SK-N-SH (cell line): ENCODE measurements around the gene PKM. TPM values are rescaled to one million over a fixed set of nuclear protein-coding genes. Genes with fewer than 3 reads are reported as not detected.
A peak's percentile ranks its signal among the peaks of the same experiment; 100 is the strongest.

ENCODE experiments used
- CTCF ChIA-PET: fragments of 300-600, 350-600 bp; formaldehyde crosslinking; extraction: SDS; loops from one replicate; lab custom pipeline; 2021; lab: Yijun Ruan, JAX
- POLR2A ChIA-PET: fragments of 350-600 bp; sonication (Branson Sonifier 250); formaldehyde crosslinking; extraction: SDS; loops from one replicate; lab custom pipeline; 2020; ENCODE audit warnings: antibody characterized with exemption, inconsistent platforms; lab: Yijun Ruan, JAX
- DNase-seq: peaks from one replicate; pipeline ENCODE4 v3.0.0; 2012
- H2AFZ ChIP-seq: fragments of 200-600 bp; sonication (generic); 2 replicates; pipeline ENCODE4 v1.8.1; 2016; ENCODE audit warnings: antibody characterized with exemption, mild to moderate bottlenecking, low read depth
- H3F3A ChIP-seq: fragments of 200-600 bp; sonication (generic); replicated peaks from 2 replicates; pipeline ENCODE3; 2016; ENCODE audit warnings: antibody characterized with exemption, mild to moderate bottlenecking; ENCODE audit not compliant: insufficient read depth
- H3K27ac ChIP-seq, 2 experiments: fragments of 200-500 bp in 1 of 2; fragments of 200-600 bp in 1 of 2; sonication (Bioruptor generic) in 1 of 2; sonication (generic), shearing (Covaris generic) in 1 of 2; 2 replicates each; pipeline versions ENCODE4 v1.5.1 to v1.6.1; 2014 to 2016; ENCODE audit warnings: low read depth in 2 of 2, inconsistent platforms in 1 of 2, low read length in 1 of 2, mild to moderate bottlenecking in 1 of 2, mixed read lengths in 1 of 2
- H3K27me3 ChIP-seq: fragments of 200-600 bp; sonication (generic), shearing (Covaris generic); 2 replicates; pipeline ENCODE4 v1.6.1; 2016; ENCODE audit warnings: mixed run types; ENCODE audit not compliant: insufficient read depth
- H3K36me3 ChIP-seq, 2 experiments: fragments of 200-500 bp in 1 of 2; fragments of 200-600 bp in 1 of 2; sonication (Bioruptor generic) in 1 of 2; sonication (generic) in 1 of 2; replicated peaks in 1 of 2; 2 replicates each; pipeline versions ENCODE3 to v1.5.1; 2014 to 2016; ENCODE audit warnings: low read length in 1 of 2, mild to moderate bottlenecking in 1 of 2; ENCODE audit not compliant: insufficient read depth in 2 of 2, control insufficient read depth in 1 of 2
- H3K4me1 ChIP-seq, 2 experiments: fragments of 200-500 bp in 1 of 2; fragments of 200-600 bp in 1 of 2; sonication (Bioruptor generic) in 1 of 2; sonication (generic), shearing (Covaris generic) in 1 of 2; 2 replicates each; pipeline versions ENCODE4 v1.5.1 to v1.6.1; 2014 to 2016; ENCODE audit warnings: low read depth in 1 of 2, low read length in 1 of 2, mixed run types in 1 of 2; ENCODE audit not compliant: insufficient read depth in 2 of 2, control insufficient read depth in 1 of 2
- H3K4me2 ChIP-seq: fragments of 200-600 bp; sonication (generic), shearing (Covaris generic); 2 replicates; pipeline ENCODE4 v1.6.1; 2017; ENCODE audit warnings: mixed run types
- H3K4me3 ChIP-seq, 2 experiments: fragments of 200-500 bp in 1 of 2; fragments of 200-600 bp in 1 of 2; sonication (Bioruptor generic) in 1 of 2; sonication (generic), shearing (Covaris generic) in 1 of 2; 2 replicates each; pipeline versions ENCODE4 v1.5.1 to v1.8.1; 2014 to 2016; ENCODE audit warnings: low read depth in 2 of 2, inconsistent platforms in 1 of 2, low read length in 1 of 2, mild to moderate bottlenecking in 1 of 2, mixed read lengths in 1 of 2, moderate library complexity in 1 of 2
- H3K79me2 ChIP-seq: fragments of 200-600 bp; sonication (generic); 2 replicates; pipeline ENCODE4 v1.8.1; 2017; ENCODE audit warnings: mild to moderate bottlenecking; ENCODE audit not compliant: insufficient read depth
- H3K9ac ChIP-seq: fragments of 200-600 bp; sonication (generic); 2 replicates; pipeline ENCODE4 v1.6.1; 2017; ENCODE audit warnings: mixed run types
- H3K9me2 ChIP-seq: fragments of 200-600 bp; sonication (generic); 2 replicates; pipeline ENCODE4 v1.6.1; 2017; ENCODE audit warnings: mixed run types
- H3K9me3 ChIP-seq: fragments of 200-600 bp; sonication (generic); 2 replicates; pipeline ENCODE4 v1.6.1; 2017; ENCODE audit warnings: mixed run types, mild to moderate bottlenecking, moderate library complexity
- H4K20me1 ChIP-seq: fragments of 200-600 bp; sonication (generic); 2 replicates; pipeline ENCODE4 v1.6.1; 2017; ENCODE audit warnings: mild to moderate bottlenecking, mixed run types; ENCODE audit not compliant: insufficient read depth
- CHD2 ChIP-seq: fragments of 150-350 bp; IDR thresholded peaks from 2 replicates; pipeline ENCODE4 v1.6.1; 2018; ENCODE audit warnings: low read length; ENCODE audit not compliant: partially characterized antibody
- ELF1 ChIP-seq: IDR thresholded peaks from 2 replicates; pipeline ENCODE4 v1.4.0; 2012
- EZH2phosphoT487 ChIP-seq: fragments of 200-600 bp; sonication (generic); IDR thresholded peaks from 2 replicates; pipeline ENCODE4 v1.6.1; 2017; ENCODE audit warnings: low read depth, mixed run types, mild to moderate bottlenecking, antibody characterized with exemption, moderate library complexity, borderline replicate concordance
- FOXJ3 ChIP-seq: sonication (generic); formaldehyde crosslinking; IDR thresholded peaks from 2 replicates; pipeline ENCODE4 v1.5.1; 2020; ENCODE audit warnings: mild to moderate bottlenecking, missing genetic modification reagents
- FOXM1 ChIP-seq: IDR thresholded peaks from 2 replicates; pipeline ENCODE4 v1.4.0; 2012; ENCODE audit warnings: low read depth, mild to moderate bottlenecking
- GABPA ChIP-seq: IDR thresholded peaks from 2 replicates; pipeline ENCODE4 v1.4.0; 2012; ENCODE audit warnings: low read depth, mild to moderate bottlenecking
- GATA2 ChIP-seq: sonication (generic); formaldehyde crosslinking; IDR thresholded peaks from 2 replicates; pipeline ENCODE4 v1.5.0; 2020; ENCODE audit warnings: mild to moderate bottlenecking, missing genetic modification reagents
- IRF3 ChIP-seq: fragments of 150-350 bp; IDR thresholded peaks from 2 replicates; pipeline ENCODE4 v1.6.1; 2016; ENCODE audit warnings: mild to moderate bottlenecking, low read depth, low read length
- JUND ChIP-seq: IDR thresholded peaks from 2 replicates; pipeline ENCODE4 v1.4.0; 2012
- MEF2A ChIP-seq: IDR thresholded peaks from 2 replicates; pipeline ENCODE4 v1.4.0; 2012; ENCODE audit warnings: low read depth, borderline replicate concordance
- MXI1 ChIP-seq: IDR thresholded peaks from 2 replicates; pipeline ENCODE4 v1.6.1; 2012; ENCODE audit warnings: mild to moderate bottlenecking, low read depth, low read length, improper control_type of control experiment
- RAD21 ChIP-seq: IDR thresholded peaks from 2 replicates; pipeline ENCODE4 v1.6.1; 2012; ENCODE audit warnings: mild to moderate bottlenecking, low read length
- RCOR1 ChIP-seq: fragments of 150-350 bp; IDR thresholded peaks from 2 replicates; pipeline ENCODE4 v1.6.1; 2017; ENCODE audit warnings: antibody characterized with exemption, low read length
- REST ChIP-seq: IDR thresholded peaks from 2 replicates; pipeline ENCODE4 v1.6.1; 2012; ENCODE audit warnings: mild to moderate bottlenecking, low read depth, low read length, moderate library complexity
- RXRA ChIP-seq: IDR thresholded peaks from 2 replicates; pipeline ENCODE4 v1.4.0; 2012; ENCODE audit warnings: low read depth, mild to moderate bottlenecking, borderline replicate concordance
- SIN3A ChIP-seq: IDR thresholded peaks from 2 replicates; pipeline ENCODE4 v1.6.1; 2012; ENCODE audit warnings: low read depth, mild to moderate bottlenecking, low read length, moderate library complexity, borderline replicate concordance
- SMC3 ChIP-seq: IDR thresholded peaks from 2 replicates; pipeline ENCODE4 v1.6.1; 2012; ENCODE audit warnings: low read depth, low read length, improper control_type of control experiment
- TCF12 ChIP-seq: IDR thresholded peaks from 2 replicates; pipeline ENCODE4 v1.4.0; 2012
- TEAD4 ChIP-seq: IDR thresholded peaks from 2 replicates; pipeline ENCODE4 v1.4.0; 2012; ENCODE audit warnings: mild to moderate bottlenecking, borderline replicate concordance; ENCODE audit not compliant: insufficient read depth
- USF2 ChIP-seq: fragments of 150-350 bp; IDR thresholded peaks from 2 replicates; pipeline ENCODE4 v1.6.1; 2017; ENCODE audit warnings: antibody characterized with exemption, low read length, low read depth, borderline replicate concordance
- ZBTB33 ChIP-seq: IDR thresholded peaks from 2 replicates; pipeline ENCODE4 v1.4.0; 2012; ENCODE audit warnings: low read depth, borderline replicate concordance
- polyA plus RNA-seq, 3 experiments: library from polyadenylated mRNA; depleted of rRNA; stranded (reverse); fragments of >200 nt; gene quantifications; 2 replicates each; pipeline ENCODE4 v1.2.3, GENCODE V29; 2012

The PKM gene
- polyA plus RNA-seq, 1 of the 3 experiments (the other 2 are of a cell fraction): 1,453 TPM

GRCh38 chr15:72216079-72216478 lies 14.9 kb downstream of the PKM start (continued):
- TF ChIP-seq RAD21 (no peak), CHD2 (no peak), TEAD4 (no peak), TCF12 (no peak), GATA2 (CRISPR knock-in tag) (no peak), SIN3A (no peak)

GRCh38 chr15:72207558-72208085 lies 23.4 kb downstream of the PKM start:
- Histone ChIP-seq H3K36me3 (peaks cover 84 to 92% of the 10 kb centered on the region in 2 experiments), H3K9ac (no peak overlapping the region), H3K9me3 (no peaks in the 10 kb centered on the region), H3K27ac (peak overlapping the region in 1 of 2 experiments; percentile 25; a peak in 1 of 4 replicates), H3K9me2 (no peaks in the 10 kb centered on the region), H3K79me2 (peaks cover 75% of the 10 kb centered on the region), H3K4me1 (peaks cover 25 to 28% of the 10 kb centered on the region in 2 experiments), H3K4me2 (no peak overlapping the region), H3F3A (peaks cover 85% of the 10 kb centered on the region), H3K4me3 (no peak overlapping the region), H4K20me1 (peaks cover 98% of the 10 kb centered on the region), H2AFZ (no peak overlapping the region), H3K27me3 (no peaks in the 10 kb centered on the region)
- ChIA-PET CTCF (interaction anchor here (0.6 to 5.4 kb wide), 2 partner anchors 8 to 20 kb away, joined by 3 to 29 read pairs; no protein-coding TSS in a partner anchor), POLR2A (interaction anchor here (2.1 kb wide), 1 partner anchor 19 kb away, joined by 10 read pairs; no protein-coding TSS in a partner anchor)
- DNase-seq: no peak
- TF ChIP-seq SIN3A (no peak), RCOR1 (no peak), IRF3 (no peak), MEF2A (no peak), SMC3 (no peak), CHD2 (no peak), JUND (no peak), EZH2phosphoT487 (no peak), USF2 (no peak), REST (no peak), ELF1 (no peak), ZBTB33 (no peak), GABPA (no peak), MXI1 (no peak), TEAD4 (no peak), RAD21 (no peak), RXRA (no peak), FOXJ3 (CRISPR knock-in tag) (no peak), FOXM1 (no peak)
